ENCODE results near the gene ST8SIA5. TPM values are rescaled to one million over a fixed set of nuclear protein-coding genes. Genes with fewer than 3 reads are reported as not detected.

Gene ST8SIA5
- total RNA-seq, 1 donor from 2014 or later, result 0.79 TPM

DNA sequence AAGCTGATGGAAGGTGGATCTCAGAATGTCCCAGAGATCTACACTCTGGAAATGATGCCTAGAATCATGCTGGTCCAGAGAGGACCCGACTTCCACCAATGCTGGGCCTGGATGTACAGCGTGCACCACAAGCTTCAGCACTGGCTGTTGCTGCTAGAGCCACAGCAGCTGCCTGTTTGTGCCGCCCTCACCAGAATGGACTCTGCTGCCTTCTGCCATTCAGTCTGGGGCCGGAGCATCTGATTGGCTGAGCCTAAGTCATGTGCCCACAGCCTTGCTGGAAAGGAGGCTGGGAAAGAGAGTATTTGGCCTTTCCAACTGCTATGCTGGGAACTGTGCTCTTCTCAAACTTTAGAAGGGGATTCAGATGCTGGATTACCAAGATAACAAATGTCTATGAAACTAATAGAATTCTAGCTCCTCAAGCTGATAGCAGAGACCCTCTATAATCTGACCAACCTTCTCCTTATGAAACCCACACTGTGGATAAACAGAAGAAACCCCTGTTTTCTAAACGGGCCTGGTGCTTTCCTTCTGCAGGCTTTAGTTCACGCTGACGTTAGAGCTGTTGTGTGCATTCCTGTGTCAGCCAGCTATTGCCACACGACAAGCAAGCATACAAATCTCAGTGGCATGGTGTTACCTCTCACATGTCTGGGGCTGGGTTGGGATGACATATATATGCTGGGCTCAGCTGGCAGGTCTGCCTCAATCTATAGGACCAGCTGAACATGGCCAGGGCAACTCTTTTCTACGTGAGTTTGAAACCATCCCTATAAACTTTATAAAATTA is 95.7 kb downstream of the ST8SIA5 start:
- peak; percentile 34 for DNase-seq (ENCODE audit: low read depth, low spot score)
- no peak overlapping the region for H3K27ac Mint-ChIP-seq (ENCODE audit: unreplicated experiment)
- H3K27me3 Mint-ChIP-seq (ENCODE audit: low read depth), result no peaks in the 10 kb centered on the region
- H3K9me3 Mint-ChIP-seq, result no peaks in the 10 kb centered on the region
- H3K36me3 Mint-ChIP-seq (ENCODE audit: low read depth), result no peaks in the 10 kb centered on the region
- H3K4me3 Mint-ChIP-seq, result no peak overlapping the region
- TF ChIP-seq, protein P1, sequence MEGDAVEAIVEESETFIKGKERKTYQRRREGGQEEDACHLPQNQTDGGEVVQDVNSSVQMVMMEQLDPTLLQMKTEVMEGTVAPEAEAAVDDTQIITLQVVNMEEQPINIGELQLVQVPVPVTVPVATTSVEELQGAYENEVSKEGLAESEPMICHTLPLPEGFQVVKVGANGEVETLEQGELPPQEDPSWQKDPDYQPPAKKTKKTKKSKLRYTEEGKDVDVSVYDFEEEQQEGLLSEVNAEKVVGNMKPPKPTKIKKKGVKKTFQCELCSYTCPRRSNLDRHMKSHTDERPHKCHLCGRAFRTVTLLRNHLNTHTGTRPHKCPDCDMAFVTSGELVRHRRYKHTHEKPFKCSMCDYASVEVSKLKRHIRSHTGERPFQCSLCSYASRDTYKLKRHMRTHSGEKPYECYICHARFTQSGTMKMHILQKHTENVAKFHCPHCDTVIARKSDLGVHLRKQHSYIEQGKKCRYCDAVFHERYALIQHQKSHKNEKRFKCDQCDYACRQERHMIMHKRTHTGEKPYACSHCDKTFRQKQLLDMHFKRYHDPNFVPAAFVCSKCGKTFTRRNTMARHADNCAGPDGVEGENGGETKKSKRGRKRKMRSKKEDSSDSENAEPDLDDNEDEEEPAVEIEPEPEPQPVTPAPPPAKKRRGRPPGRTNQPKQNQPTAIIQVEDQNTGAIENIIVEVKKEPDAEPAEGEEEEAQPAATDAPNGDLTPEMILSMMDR (conservative IDR thresholded peaks at IDR 0.05), result no peak
- H3K4me1 Mint-ChIP-seq, result peaks cover 7% of the 10 kb centered on the region

DNA sequence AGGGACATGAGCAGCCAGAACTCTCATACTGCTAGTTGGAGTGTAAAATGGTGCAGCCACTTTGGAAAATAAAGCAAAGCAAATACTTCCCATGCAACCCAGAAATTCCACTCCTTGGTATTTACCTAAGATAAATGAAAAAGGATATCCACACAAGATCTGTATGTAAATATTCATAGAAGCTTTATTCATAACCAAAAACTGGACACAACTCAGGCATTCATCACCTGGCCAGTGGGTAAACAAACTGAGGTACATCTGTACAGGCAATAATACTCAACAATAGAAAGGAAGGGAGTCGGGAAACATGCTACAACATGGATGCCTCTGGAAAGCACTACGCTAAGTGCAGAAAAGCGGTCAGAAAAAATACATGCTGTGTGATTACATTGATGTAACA is 97.4 kb downstream of the ST8SIA5 start:
- H3K9me3 Mint-ChIP-seq, result no peaks in the 10 kb centered on the region
- H3K27ac Mint-ChIP-seq (ENCODE audit: unreplicated experiment), result no peak overlapping the region
- H3K27me3 Mint-ChIP-seq (ENCODE audit: low read depth), result peaks cover 4% of the 10 kb centered on the region
- DNase-seq (ENCODE audit: low read depth, low spot score), result no peak
- TF ChIP-seq, protein P1 (conservative IDR thresholded peaks at IDR 0.05), result no peak
- no peak overlapping the region for H3K4me3 Mint-ChIP-seq
- H3K36me3 Mint-ChIP-seq (ENCODE audit: low read depth), result no peaks in the 10 kb centered on the region
- peaks cover 7% of the 10 kb centered on the region for H3K4me1 Mint-ChIP-seq

DNA sequence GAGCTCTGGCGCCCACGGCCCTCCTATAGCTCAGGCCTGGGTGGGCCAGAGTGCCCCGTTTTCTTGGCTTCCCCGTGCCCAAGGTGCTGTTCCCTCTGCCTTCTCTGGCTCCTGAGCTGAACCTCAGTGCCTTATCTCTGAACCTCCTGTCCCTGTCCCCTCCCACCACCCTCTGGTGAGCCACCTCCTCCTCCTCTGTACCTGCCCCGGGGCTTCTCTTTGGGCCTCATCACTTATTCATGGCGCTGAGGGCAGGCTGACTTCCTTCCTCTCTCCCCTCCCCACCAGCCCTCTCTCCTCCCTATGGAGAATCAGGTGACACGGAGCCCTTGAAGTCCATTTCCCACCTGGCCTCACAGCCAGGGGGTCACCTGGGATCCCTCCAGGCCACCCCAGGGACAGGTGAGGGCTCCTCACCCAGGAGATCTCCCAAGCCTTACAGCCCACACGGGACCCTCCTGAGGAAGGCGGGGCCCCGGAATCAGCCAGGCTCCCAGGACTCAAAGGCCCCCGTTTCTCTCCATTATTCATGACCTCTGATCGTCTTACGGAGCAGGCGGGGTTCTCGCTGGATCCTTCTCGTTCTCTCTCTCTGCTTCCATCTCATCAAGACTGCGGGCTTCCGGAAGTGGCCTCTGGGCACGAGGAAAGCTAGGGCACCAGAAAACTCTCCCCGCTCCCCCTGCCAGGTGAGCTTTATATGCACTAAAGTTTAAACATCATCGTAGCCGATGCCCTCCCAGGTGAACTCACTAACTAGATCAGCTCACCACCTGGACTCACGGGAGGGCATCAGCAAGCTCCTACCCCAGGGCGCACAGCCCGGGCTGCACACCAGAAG is 99.5 kb downstream of the ST8SIA5 start, which contains the start of gene LOXHD1:
Gene LOXHD1 (minus strand): TSS at position 106 of the 841 bp plus-strand sequence. CDS start 187 bp downstream, outside the sequence.
- H3K27me3 Mint-ChIP-seq (ENCODE audit: low read depth), result peaks cover 8% of the 10 kb centered on the region
- no peaks in the 10 kb centered on the region for H3K36me3 Mint-ChIP-seq (ENCODE audit: low read depth)
- TF ChIP-seq, protein P1 (conservative IDR thresholded peaks at IDR 0.05), result no peak
- no peaks in the 10 kb centered on the region for H3K9me3 Mint-ChIP-seq
- peaks cover 7% of the 10 kb centered on the region for H3K4me1 Mint-ChIP-seq
- H3K27ac Mint-ChIP-seq (ENCODE audit: unreplicated experiment), result no peak within 1 kb of the TSS
- DNase-seq (ENCODE audit: low read depth, low spot score), result no peak
- H3K4me3 Mint-ChIP-seq, result no peak within 1 kb of the TSS

DNA sequence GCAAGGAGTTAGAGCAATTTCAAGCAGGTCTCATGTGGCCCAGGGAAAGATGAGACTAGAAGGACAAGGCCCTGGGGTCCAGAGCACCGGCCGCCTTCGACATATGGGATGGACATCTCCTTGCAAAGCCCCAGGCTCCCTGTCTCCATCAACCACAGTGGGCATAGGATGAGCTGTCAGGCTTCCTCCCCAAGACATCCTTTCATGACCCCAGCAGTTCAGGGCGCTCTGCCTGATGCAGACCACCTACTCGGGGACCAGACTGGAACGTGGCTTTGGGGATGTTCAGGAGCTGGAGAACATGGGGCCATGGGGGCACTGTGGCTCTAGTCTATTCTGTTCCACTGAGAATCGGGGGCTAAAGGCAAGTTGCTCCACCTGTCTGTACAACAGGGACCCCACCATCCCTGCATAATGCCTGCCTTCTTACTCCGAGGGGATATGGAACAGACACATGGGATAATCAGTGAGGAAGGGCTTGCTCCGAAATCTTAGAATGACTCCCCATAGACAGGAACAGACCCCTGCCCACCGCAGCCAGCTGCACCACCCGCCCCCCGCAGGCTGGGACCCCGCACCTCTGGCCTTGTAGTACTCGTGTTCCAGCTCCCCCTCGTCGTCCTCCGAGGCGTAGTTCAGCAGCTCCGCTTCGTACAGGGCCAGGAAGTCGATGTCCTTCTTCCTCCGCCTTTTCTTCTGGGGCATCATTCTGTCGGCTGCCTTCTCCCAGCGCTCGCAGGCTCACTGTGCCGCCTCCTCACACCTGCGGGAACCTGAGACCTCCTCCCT is 100.3 kb downstream of the ST8SIA5 start:
- Mint-ChIP-seq H3K27ac (ENCODE audit: unreplicated experiment) (no peak overlapping the region), H3K27me3 (ENCODE audit: low read depth) (peaks cover 15% of the 10 kb centered on the region), H3K4me3 (no peak overlapping the region), H3K9me3 (no peaks in the 10 kb centered on the region), H3K36me3 (ENCODE audit: low read depth) (no peaks in the 10 kb centered on the region), H3K4me1 (peaks cover 7% of the 10 kb centered on the region)
- DNase-seq (ENCODE audit: low read depth, low spot score), result no peak
- TF ChIP-seq, protein P1 (conservative IDR thresholded peaks at IDR 0.05), result no peak

DNA sequence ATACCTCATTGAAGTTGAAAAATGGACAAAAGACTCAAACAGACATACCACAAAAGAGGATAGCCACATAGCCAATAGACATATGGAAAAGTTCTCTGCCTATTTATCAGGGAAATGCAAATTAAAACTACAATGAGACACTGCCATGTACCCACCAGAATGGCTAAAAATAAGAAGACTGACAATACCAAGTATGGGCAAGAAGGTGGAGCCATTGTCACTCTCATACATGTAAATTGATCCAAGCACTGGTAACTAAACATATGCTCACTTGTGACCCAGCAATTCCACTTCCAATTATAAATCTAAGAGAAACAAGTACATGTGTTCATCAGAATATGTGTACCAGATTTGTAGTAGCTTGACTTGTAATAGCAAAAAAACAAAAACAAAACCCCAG is 104.5 kb downstream of the ST8SIA5 start:
- Mint-ChIP-seq H3K27ac (ENCODE audit: unreplicated experiment) (no peak overlapping the region), H3K36me3 (ENCODE audit: low read depth) (no peaks in the 10 kb centered on the region), H3K9me3 (no peaks in the 10 kb centered on the region), H3K4me3 (no peak overlapping the region), H3K4me1 (no peaks in the 10 kb centered on the region), H3K27me3 (ENCODE audit: low read depth) (peaks cover 23% of the 10 kb centered on the region)
- DNase-seq (ENCODE audit: low read depth, low spot score), result no peak
- TF ChIP-seq, protein P1 (conservative IDR thresholded peaks at IDR 0.05), result no peak

All from neural crest cell (in vitro differentiated cells).